ENCODE measurements around the gene FPR1. TPM values are rescaled to one million over a fixed set of nuclear protein-coding genes. Genes with fewer than 3 reads are reported as not detected.

The FPR1 gene
- total and polyA plus RNA-seq, 2 of the 8 experiments (the other 6 are each of a cell fraction or from before 2014, with no cell fraction given): 0.11 TPM; not detected in 1

- H2BK5ac ChIP-seq (ENCODE audit: low read depth, low read length): no peak overlapping the region
- no peaks in the 10 kb centered on the region; a peak in 1 of 7 replicates for H3K27me3 ChIP-seq (replicated peaks in 1 of 4; ENCODE audit: control insufficient read depth in 3 of 4, extremely low read depth in 1 of 4, insufficient read depth in 3 of 4, low read length in 3 of 4)
- no peaks in the 10 kb centered on the region; the same call in 1 of the 2 replicates for H3K23me2 ChIP-seq (ENCODE audit: low read depth, low read length)
- FAIRE-seq (no peak), DNase-seq (ENCODE audit: low read depth in 1 of 2, low spot score in 2 of 2) (no peak)
- no peaks in the 10 kb centered on the region for H3K4me1 ChIP-seq (replicated peaks in 1 of 4; ENCODE audit: control insufficient read depth in 3 of 4, insufficient read depth in 4 of 4, low read length in 3 of 4)
- H3K4ac ChIP-seq (replicated peaks; ENCODE audit: insufficient read length, low read depth, low read length): no peak overlapping the region
- H3K79me1 ChIP-seq (ENCODE audit: low read depth, low read length): no peaks in the 10 kb centered on the region
- no peak overlapping the region for H3K27ac ChIP-seq (ENCODE audit: low read depth, low read length)
- H3K4me2 ChIP-seq (ENCODE audit: insufficient read depth in 1 of 2, low read depth in 2 of 2, low read length in 2 of 2): no peak overlapping the region
- H3K56ac ChIP-seq (replicated peaks; ENCODE audit: insufficient read length, low read depth, low read length): no peak overlapping the region
- H2AK5ac ChIP-seq (ENCODE audit: low read depth, low read length): no peak overlapping the region
- H3K18ac ChIP-seq (ENCODE audit: extremely low read depth, low read length): no peak overlapping the region
- H2BK120ac ChIP-seq (replicated peaks; ENCODE audit: low read depth, low read length): no peak overlapping the region
- peak overlapping the region in 1 of 4 experiments; percentile 8; a peak in 1 of 7 replicates for H3K9ac ChIP-seq (replicated peaks in 1 of 4; ENCODE audit: extremely low read depth in 1 of 4, low read depth in 3 of 4, low read length in 3 of 4)
- no peak overlapping the region for H2BK20ac ChIP-seq (ENCODE audit: low read length)
- 88% methylated on average over 6 of the region's 6 CpGs; no CpG with 5 or more reads in 1 of the 2 experiments for WGBS, 2 experiments (ENCODE audit: extremely low coverage in 1 of 2, insufficient coverage in 1 of 2, insufficient read length in 1 of 2, insufficient replicate concordance in 2 of 2, low coverage in 1 of 2, low lambda C conversion rate in 2 of 2, missing lambda C conversion rate in 1 of 2)
- H2AFZ ChIP-seq (ENCODE audit: low read length): no peak overlapping the region
- no peak overlapping the region for H3K14ac ChIP-seq (ENCODE audit: insufficient read length)
- POLR2A ChIA-PET (ENCODE audit: partially characterized antibody): no interaction called here
- no peaks in the 10 kb centered on the region for H3K79me2 ChIP-seq (ENCODE audit: control insufficient read depth in 1 of 2, insufficient read depth in 2 of 2, low read length in 2 of 2)
- H4K5ac ChIP-seq (ENCODE audit: insufficient read length, low read depth, low read length): no peak overlapping the region
- CTCF ChIA-PET (ENCODE audit: partially characterized antibody): interaction anchor here (0.9 to 1.6 kb wide), 3 partner anchors 124 to 128 kb away, joined by 3 to 4 read pairs (median 3); no protein-coding TSS in a partner anchor
- peaks cover 6 to 9% of the 10 kb centered on the region in 2 experiments; a peak in 3 of 4 replicates for H3K9me3 ChIP-seq (ENCODE audit: insufficient read depth in 2 of 2, low read depth in 1 of 2, low read length in 1 of 2)
- no peak overlapping the region for H4K91ac ChIP-seq (replicated peaks; ENCODE audit: insufficient read length, low read length)
- H3K4me3 ChIP-seq (ENCODE audit: extremely low read depth in 1 of 4, insufficient read depth in 2 of 4, low read depth in 3 of 4, low read length in 4 of 4): no peak overlapping the region
- no peaks in the 10 kb centered on the region for H4K20me1 ChIP-seq (replicated peaks in 1 of 2; ENCODE audit: control insufficient read depth in 1 of 2, insufficient read depth in 2 of 2, low read length in 2 of 2)
- no peak overlapping the region for H3K23ac ChIP-seq (ENCODE audit: insufficient read length)
- no peak overlapping the region for H2BK12ac ChIP-seq (ENCODE audit: low read depth, low read length)
- H4K8ac ChIP-seq (ENCODE audit: extremely low read depth, insufficient read depth, low read length): no peak overlapping the region
- no peaks in the 10 kb centered on the region for H3K36me3 ChIP-seq (ENCODE audit: control insufficient read depth in 2 of 4, insufficient read depth in 4 of 4, low read length in 3 of 4)
- no peak overlapping the region for H2BK15ac ChIP-seq (ENCODE audit: low read length)
- TF ChIP-seq POLR2AphosphoS5 (IDR thresholded peaks at IDR 0.05; ENCODE audit: low read depth, low read length): no peak
- TF ChIP-seq CBX8 (IDR thresholded peaks at IDR 0.05; ENCODE audit: borderline replicate concordance, low read depth, low read length): no peak
- no peak for TF ChIP-seq HDAC6 (IDR thresholded peaks at IDR 0.05; ENCODE audit: low read depth, low read length)
- no peak for TF ChIP-seq RFX5 (IDR thresholded peaks at IDR 0.05; ENCODE audit: borderline replicate concordance, low read depth, low read length)
- TF ChIP-seq SRF (IDR thresholded peaks at IDR 0.05; ENCODE audit: low read depth, low read length): no peak
- TF ChIP-seq, protein P1, sequence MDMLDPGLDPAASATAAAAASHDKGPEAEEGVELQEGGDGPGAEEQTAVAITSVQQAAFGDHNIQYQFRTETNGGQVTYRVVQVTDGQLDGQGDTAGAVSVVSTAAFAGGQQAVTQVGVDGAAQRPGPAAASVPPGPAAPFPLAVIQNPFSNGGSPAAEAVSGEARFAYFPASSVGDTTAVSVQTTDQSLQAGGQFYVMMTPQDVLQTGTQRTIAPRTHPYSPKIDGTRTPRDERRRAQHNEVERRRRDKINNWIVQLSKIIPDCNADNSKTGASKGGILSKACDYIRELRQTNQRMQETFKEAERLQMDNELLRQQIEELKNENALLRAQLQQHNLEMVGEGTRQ (IDR thresholded peaks at IDR 0.05; ENCODE audit: low read length): no peak
- TF ChIP-seq EP300 (IDR thresholded peaks at IDR 0.05; ENCODE audit: borderline replicate concordance in 1 of 2, low read depth in 2 of 2, low read length in 2 of 2): no peak
- no peak for TF ChIP-seq GABPA (IDR thresholded peaks at IDR 0.05; ENCODE audit: borderline replicate concordance, insufficient read depth, low read length)
- no peak for TF ChIP-seq CHD2 (IDR thresholded peaks at IDR 0.05; ENCODE audit: low read length)
- TF ChIP-seq GTF2F1 (IDR thresholded peaks at IDR 0.05; ENCODE audit: borderline replicate concordance, low read depth, low read length): no peak
- TF ChIP-seq TEAD4 (IDR thresholded peaks at IDR 0.05; ENCODE audit: low read depth, low read length): no peak
Measured at GRCh38 chr19:51784922-51785690, 33.4 kb upstream of the FPR1 start.
